ENCODE data around the gene TCERG1L. TPM values are rescaled to one million over a fixed set of nuclear protein-coding genes. Genes with fewer than 3 reads are reported as not detected.

TCERG1L gene
- total RNA-seq, 2 experiments from 2014 or later: not detected

- Mint-ChIP-seq H3K36me3 (ENCODE audit: low read depth) (no peaks in the 10 kb centered on the region), H3K9me3 (no peaks in the 10 kb centered on the region), H3K4me3 (no peak overlapping the region), H3K27ac (no peak overlapping the region), H3K4me1 (no peaks in the 10 kb centered on the region), H3K27me3 (no peaks in the 10 kb centered on the region)
- POLR2A ChIA-PET: no interaction called here
- CTCF ChIA-PET: no interaction called here
- DNase-seq: no peak
Observed at GRCh38 chr10:131196176-131196885, 115.2 kb downstream of the TCERG1L start.

- ChIA-PET POLR2A (no interaction called here), CTCF (no interaction called here)
- Mint-ChIP-seq H3K9me3 (no peaks in the 10 kb centered on the region), H3K27me3 (no peaks in the 10 kb centered on the region), H3K4me3 (no peak overlapping the region), H3K36me3 (ENCODE audit: low read depth) (no peaks in the 10 kb centered on the region), H3K4me1 (no peaks in the 10 kb centered on the region), H3K27ac (no peak overlapping the region)
- no peak for DNase-seq
Observed at GRCh38 chr10:131195558-131196159, 115.9 kb downstream of the TCERG1L start.

- DNase-seq: no peak
- H3K36me3 Mint-ChIP-seq (ENCODE audit: low read depth): no peaks in the 10 kb centered on the region
- no peaks in the 10 kb centered on the region for H3K27me3 Mint-ChIP-seq
- no peak overlapping the region for H3K4me3 Mint-ChIP-seq
- no peaks in the 10 kb centered on the region for H3K9me3 Mint-ChIP-seq
- H3K27ac Mint-ChIP-seq: no peak overlapping the region
- no peaks in the 10 kb centered on the region for H3K4me1 Mint-ChIP-seq
- POLR2A ChIA-PET: no interaction called here
- CTCF ChIA-PET: no interaction called here
Observed at GRCh38 chr10:131195116-131195515, 116.4 kb downstream of the TCERG1L start.

- CTCF ChIA-PET: no interaction called here
- no peak for DNase-seq
- Mint-ChIP-seq H3K9me3 (no peaks in the 10 kb centered on the region), H3K27me3 (no peaks in the 10 kb centered on the region), H3K27ac (no peak overlapping the region), H3K36me3 (ENCODE audit: low read depth) (no peaks in the 10 kb centered on the region), H3K4me3 (no peak overlapping the region), H3K4me1 (no peaks in the 10 kb centered on the region)
- POLR2A ChIA-PET: no interaction called here
Observed at GRCh38 chr10:131193923-131194322, 117.6 kb downstream of the TCERG1L start.

GRCh38 chr10:131188494-131188893 lies 123.0 kb downstream of the TCERG1L start:
- no peaks in the 10 kb centered on the region for H3K4me1 Mint-ChIP-seq
- no peaks in the 10 kb centered on the region for H3K9me3 Mint-ChIP-seq
- H3K27me3 Mint-ChIP-seq: no peaks in the 10 kb centered on the region
- POLR2A ChIA-PET: no interaction called here
- DNase-seq: no peak
- no peak overlapping the region for H3K4me3 Mint-ChIP-seq
- no peaks in the 10 kb centered on the region for H3K36me3 Mint-ChIP-seq (ENCODE audit: low read depth)
- no peak overlapping the region for H3K27ac Mint-ChIP-seq
- CTCF ChIA-PET: no interaction called here

GRCh38 chr10:131187926-131188325 lies 123.6 kb downstream of the TCERG1L start:
- no peak for DNase-seq
- H3K4me3 Mint-ChIP-seq: no peak overlapping the region
- ChIA-PET CTCF (no interaction called here), POLR2A (no interaction called here)
- no peaks in the 10 kb centered on the region for H3K9me3 Mint-ChIP-seq
- no peaks in the 10 kb centered on the region for H3K27me3 Mint-ChIP-seq
- no peak overlapping the region for H3K27ac Mint-ChIP-seq
- no peaks in the 10 kb centered on the region for H3K4me1 Mint-ChIP-seq
- no peaks in the 10 kb centered on the region for H3K36me3 Mint-ChIP-seq (ENCODE audit: low read depth)

GRCh38 chr10:131187274-131187673 lies 124.2 kb downstream of the TCERG1L start:
- ChIA-PET CTCF (no interaction called here), POLR2A (no interaction called here)
- H3K27me3 Mint-ChIP-seq: no peaks in the 10 kb centered on the region
- no peaks in the 10 kb centered on the region for H3K4me1 Mint-ChIP-seq
- no peak for DNase-seq
- no peaks in the 10 kb centered on the region for H3K9me3 Mint-ChIP-seq
- H3K36me3 Mint-ChIP-seq (ENCODE audit: low read depth): no peaks in the 10 kb centered on the region
- no peak overlapping the region for H3K4me3 Mint-ChIP-seq
- no peak overlapping the region for H3K27ac Mint-ChIP-seq

- no peaks in the 10 kb centered on the region for H3K27me3 Mint-ChIP-seq
- CTCF ChIA-PET: no interaction called here
Observed at GRCh38 chr10:131186547-131187253, 124.8 kb downstream of the TCERG1L start.

GRCh38 chr10:131184503-131184902 lies 127.0 kb downstream of the TCERG1L start:
- no peak for DNase-seq
- H3K9me3 Mint-ChIP-seq: no peaks in the 10 kb centered on the region
- H3K4me3 Mint-ChIP-seq: no peak overlapping the region
- ChIA-PET CTCF (no interaction called here), POLR2A (no interaction called here)
- H3K27me3 Mint-ChIP-seq: no peaks in the 10 kb centered on the region
- no peaks in the 10 kb centered on the region for H3K36me3 Mint-ChIP-seq (ENCODE audit: low read depth)
- no peak overlapping the region for H3K27ac Mint-ChIP-seq
- no peaks in the 10 kb centered on the region for H3K4me1 Mint-ChIP-seq

More at GRCh38 chr10:131186547-131187253, 124.8 kb downstream of the TCERG1L start:
- no peak overlapping the region for H3K4me3 Mint-ChIP-seq
- no peak for DNase-seq
- POLR2A ChIA-PET: no interaction called here
- H3K27ac Mint-ChIP-seq: no peak overlapping the region
- H3K4me1 Mint-ChIP-seq: no peaks in the 10 kb centered on the region
- H3K36me3 Mint-ChIP-seq (ENCODE audit: low read depth): no peaks in the 10 kb centered on the region
- H3K9me3 Mint-ChIP-seq: no peaks in the 10 kb centered on the region

- no peaks in the 10 kb centered on the region for H3K36me3 Mint-ChIP-seq (ENCODE audit: low read depth)
- no peaks in the 10 kb centered on the region for H3K4me1 Mint-ChIP-seq
- ChIA-PET POLR2A (no interaction called here), CTCF (no interaction called here)
- H3K27ac Mint-ChIP-seq: no peak overlapping the region
- H3K9me3 Mint-ChIP-seq: no peaks in the 10 kb centered on the region
- no peak overlapping the region for H3K4me3 Mint-ChIP-seq
- no peaks in the 10 kb centered on the region for H3K27me3 Mint-ChIP-seq
- no peak for DNase-seq
Observed at GRCh38 chr10:131183546-131184045, 127.9 kb downstream of the TCERG1L start.

- Mint-ChIP-seq H3K4me3 (no peak overlapping the region), H3K27ac (no peak overlapping the region), H3K27me3 (no peaks in the 10 kb centered on the region), H3K9me3 (no peaks in the 10 kb centered on the region), H3K4me1 (no peaks in the 10 kb centered on the region), H3K36me3 (ENCODE audit: low read depth) (no peaks in the 10 kb centered on the region)
- ChIA-PET CTCF (no interaction called here), POLR2A (no interaction called here)
- DNase-seq: no peak
Observed at GRCh38 chr10:131181456-131181855, 130.1 kb downstream of the TCERG1L start.

- Mint-ChIP-seq H3K9me3 (no peaks in the 10 kb centered on the region), H3K27me3 (no peaks in the 10 kb centered on the region), H3K4me1 (no peaks in the 10 kb centered on the region), H3K27ac (no peak overlapping the region), H3K36me3 (ENCODE audit: low read depth) (no peaks in the 10 kb centered on the region), H3K4me3 (no peak overlapping the region)
- ChIA-PET POLR2A (no interaction called here), CTCF (no interaction called here)
- no peak for DNase-seq
Observed at GRCh38 chr10:131180740-131181415, 130.6 kb downstream of the TCERG1L start.

- no peaks in the 10 kb centered on the region for H3K4me1 Mint-ChIP-seq
- CTCF ChIA-PET: no interaction called here
- H3K27ac Mint-ChIP-seq: no peak overlapping the region
Observed at GRCh38 chr10:131180086-131180485, 131.4 kb downstream of the TCERG1L start.

More at GRCh38 chr10:131180086-131180485, 131.4 kb downstream of the TCERG1L start:
- H3K9me3 Mint-ChIP-seq: peaks cover 4% of the 10 kb centered on the region
- H3K36me3 Mint-ChIP-seq (ENCODE audit: low read depth): peaks cover 2% of the 10 kb centered on the region
- POLR2A ChIA-PET: no interaction called here
- no peak overlapping the region for H3K4me3 Mint-ChIP-seq
- no peaks in the 10 kb centered on the region for H3K27me3 Mint-ChIP-seq
- no peak for DNase-seq

Measured in activated CD4-positive, alpha-beta T cell treated with anti-CD3 and anti-CD28 coated beads, Interleukin-2, amount 10 ng/mL, durations not matched to agents 7 days and 5 days (primary cell).